HepG2 (cell line): ENCODE data around the gene RUFY2. TPM values are rescaled to one million over a fixed set of nuclear protein-coding genes. Genes with fewer than 3 reads are reported as not detected.
A peak's percentile ranks its signal among the peaks of the same experiment; 100 is the strongest.

Experiments
- CENPX ChIP-seq: sonication (generic); formaldehyde crosslinking; IDR thresholded peaks from 2 replicates; pipeline ENCODE4 v1.9.0; 2021; ENCODE audit warnings: mild to moderate bottlenecking, missing genetic modification reagents, moderate library complexity
- CREM ChIP-seq, 2 experiments: sonication (generic) in 1 of 2; formaldehyde crosslinking in 1 of 2; IDR thresholded peaks; 2 replicates each; pipeline versions ENCODE4 v1.4.0 to v1.6.1; 2016 to 2020; ENCODE audit warnings: antibody characterized with exemption in 1 of 2, mild to moderate bottlenecking in 1 of 2, missing genetic modification reagents in 1 of 2
- DR1 ChIP-seq: sonication (generic); formaldehyde crosslinking; IDR thresholded peaks from 2 replicates; pipeline ENCODE4 v1.8.0; 2021; ENCODE audit warnings: mild to moderate bottlenecking, missing genetic modification reagents, inconsistent platforms
- EED ChIP-seq: sonication (generic); formaldehyde crosslinking; IDR thresholded peaks from 2 replicates; pipeline ENCODE4 v1.5.0; 2020; ENCODE audit warnings: mild to moderate bottlenecking, missing genetic modification reagents
- ELF3 ChIP-seq: IDR thresholded peaks from 2 replicates; pipeline ENCODE4 v1.6.1; 2016; ENCODE audit warnings: missing genetic modification reagents, missing compliant biosample characterization
- FOXK2 ChIP-seq: fragments of 450-650 bp; IDR thresholded peaks from 2 replicates; pipeline ENCODE4 v1.6.1; 2016
- IKZF4 ChIP-seq: sonication (generic); formaldehyde crosslinking; IDR thresholded peaks from 2 replicates; pipeline ENCODE4 v1.5.1; 2020; ENCODE audit warnings: borderline replicate concordance, mild to moderate bottlenecking, low read depth, missing genetic modification reagents; ENCODE audit errors: not compliant biosample characterization
- ISL2 ChIP-seq: sonication (generic); formaldehyde crosslinking; IDR thresholded peaks from 2 replicates; pipeline ENCODE4 v1.5.0; 2020; ENCODE audit warnings: missing genetic modification reagents
- KLF6 ChIP-seq: IDR thresholded peaks from 2 replicates; pipeline ENCODE4 v1.8.0; 2016; ENCODE audit warnings: missing biosample characterization, missing genetic modification reagents
- KLF9 ChIP-seq: IDR thresholded peaks from 2 replicates; pipeline ENCODE4 v1.6.1; 2016; ENCODE audit warnings: low read depth
- MEIS2 ChIP-seq: sonication (generic); formaldehyde crosslinking; IDR thresholded peaks from 2 replicates; pipeline ENCODE4 v1.9.0; 2021; ENCODE audit warnings: mild to moderate bottlenecking, missing genetic modification reagents
- MTF1 ChIP-seq: sonication (generic); formaldehyde crosslinking; IDR thresholded peaks from 2 replicates; pipeline ENCODE4 v1.5.0; 2020; ENCODE audit warnings: missing genetic modification reagents
- PHF20 ChIP-seq: sonication (generic); formaldehyde crosslinking; IDR thresholded peaks from 2 replicates; pipeline ENCODE4 v1.5.0; 2020; ENCODE audit warnings: mild to moderate bottlenecking, missing genetic modification reagents
- PHF5A ChIP-seq: IDR thresholded peaks from one replicate; pipeline ENCODE4 v1.6.1; 2018; ENCODE audit warnings: low read depth, missing genetic modification reagents; ENCODE audit not compliant: unreplicated experiment
- RARG ChIP-seq: sonication (generic); formaldehyde crosslinking; IDR thresholded peaks from 2 replicates; pipeline ENCODE4 v1.4.0; 2020; ENCODE audit warnings: low read depth, mild to moderate bottlenecking, missing genetic modification reagents
- RBM39 ChIP-seq: fragments of 200-400 bp; formaldehyde crosslinking; IDR thresholded peaks from one replicate; pipeline ENCODE4 v1.6.1; 2018; ENCODE audit warnings: antibody characterized with exemption, mild to moderate bottlenecking, low read depth, low read length; ENCODE audit not compliant: poor library complexity, severe bottlenecking
- TMF1 ChIP-seq: sonication (generic); formaldehyde crosslinking; IDR thresholded peaks from 2 replicates; pipeline ENCODE4 v1.8.1; 2022; ENCODE audit warnings: low read depth, missing genetic modification reagents
- ZC3H13 ChIP-seq: sonication (generic); formaldehyde crosslinking; IDR thresholded peaks from 2 replicates; pipeline ENCODE4 v1.8.1; 2023; ENCODE audit warnings: mild to moderate bottlenecking, missing genetic modification reagents, moderate library complexity
- ZNF33A ChIP-seq: sonication (generic); formaldehyde crosslinking; IDR thresholded peaks from 2 replicates; pipeline ENCODE4 v1.5.1; 2020; ENCODE audit warnings: missing genetic modification reagents, mild to moderate bottlenecking, moderate library complexity, borderline replicate concordance
- ZNF558 ChIP-seq: sonication (generic); formaldehyde crosslinking; IDR thresholded peaks from 2 replicates; pipeline ENCODE4 v1.9.0; 2022; ENCODE audit warnings: mild to moderate bottlenecking, missing genetic modification reagents, borderline replicate concordance
- ZNF574 ChIP-seq: sonication (generic); formaldehyde crosslinking; IDR thresholded peaks from 2 replicates; pipeline ENCODE4 v1.4.0; 2020; ENCODE audit warnings: missing genetic modification reagents
- ZNF577 ChIP-seq: sonication (generic); formaldehyde crosslinking; IDR thresholded peaks from 2 replicates; pipeline ENCODE4 v1.4.0; 2020; ENCODE audit warnings: mild to moderate bottlenecking, low read depth, missing genetic modification reagents, borderline replicate concordance
- ZNF615 ChIP-seq: sonication (generic); formaldehyde crosslinking; IDR thresholded peaks from 2 replicates; pipeline ENCODE4 v1.5.0; 2020; ENCODE audit warnings: mild to moderate bottlenecking, missing genetic modification reagents, borderline replicate concordance
- ZNF652 ChIP-seq: IDR thresholded peaks from 2 replicates; pipeline ENCODE4 v1.6.1; 2016; ENCODE audit warnings: low read depth, borderline replicate concordance
- ZNF766 ChIP-seq: sonication (generic); formaldehyde crosslinking; IDR thresholded peaks from 2 replicates; pipeline ENCODE4 v1.5.0; 2020; ENCODE audit warnings: missing genetic modification reagents, borderline replicate concordance
- polyA plus RNA-seq, 8 experiments: library from polyadenylated mRNA; depleted of rRNA in 3 of 8; stranded (reverse) in 7 of 8; unstranded in 1 of 8; fragments of >200 nt; fragmentation: Illumina TruSeq in 4 of 8; extraction: Trizol in 4 of 8; gene quantifications; 2 replicates each; pipeline versions ENCODE4 v1.2.1 to v1.2.3, GENCODE V29; 2011 to 2016; ENCODE audit warnings: low read depth in 4 of 8, missing spikeins in 1 of 8, mixed read lengths in 1 of 8; ENCODE audit not compliant: insufficient read depth in 1 of 8
- total RNA-seq, 5 experiments: library from RNA; depleted of rRNA; stranded (reverse); fragments of >200 nt; fragmentation: Illumina TruSeq; extraction: Trizol; gene quantifications; 2 replicates each; pipeline ENCODE4 v1.2.3, GENCODE V29; 2016; ENCODE audit warnings: low read depth in 1 of 5
- TF ChIP-seq, protein P1 (sequence below): sonication (generic); formaldehyde crosslinking; IDR thresholded peaks from 2 replicates; pipeline ENCODE4 v1.8.0; 2022; ENCODE audit warnings: mild to moderate bottlenecking, missing genetic modification reagents
- TF ChIP-seq, protein P2 (sequence below): sonication (generic); formaldehyde crosslinking; IDR thresholded peaks from 2 replicates; pipeline ENCODE4 v1.4.0; 2020; ENCODE audit warnings: missing genetic modification reagents

The RUFY2 gene
- total and polyA plus RNA-seq, 2 of the 13 experiments (the other 11 are each of a cell fraction or from before 2014, with no cell fraction given): 10.1 to 16.1 TPM

- TF ChIP-seq ZC3H13 (CRISPR knock-in tag) (no peak), PHF20 (CRISPR knock-in tag) (peak; percentile 54; the same call in 1 of the 2 replicates), ZNF766 (CRISPR knock-in tag) (no peak), ZNF652 (CRISPR knock-in tag) (no peak), ZNF577 (CRISPR knock-in tag) (no peak), TMF1 (peak; percentile 28), IKZF4 (CRISPR knock-in tag) (peak; percentile 56), PHF5A (CRISPR knock-in tag) (no peak), FOXK2 (no peak), MTF1 (no peak), ZNF615 (CRISPR knock-in tag) (no peak), DR1 (CRISPR knock-in tag) (peak; percentile 57), EED (CRISPR knock-in tag) (no peak; the same call in 1 of the 2 replicates), KLF9 (no peak), RBM39 (peak; percentile 57), ZNF33A (no peak), RARG (no peak), ZNF574 (peak; percentile 98), MEIS2 (CRISPR knock-in tag) (peak; percentile 74; the same call in 1 of the 2 replicates), ZNF558 (CRISPR knock-in tag) (no peak), ELF3 (CRISPR knock-in tag) (no peak), CENPX (CRISPR knock-in tag) (no peak), ISL2 (peak; percentile 24; the same call in 1 of the 2 replicates), CREM (IDR thresholded peaks at IDR 0.05) (no peak), CREM (CRISPR knock-in tag; IDR thresholded peaks at IDR 0.05) (no peak), KLF6 (CRISPR knock-in tag) (no peak)
- TF ChIP-seq, protein P1, sequence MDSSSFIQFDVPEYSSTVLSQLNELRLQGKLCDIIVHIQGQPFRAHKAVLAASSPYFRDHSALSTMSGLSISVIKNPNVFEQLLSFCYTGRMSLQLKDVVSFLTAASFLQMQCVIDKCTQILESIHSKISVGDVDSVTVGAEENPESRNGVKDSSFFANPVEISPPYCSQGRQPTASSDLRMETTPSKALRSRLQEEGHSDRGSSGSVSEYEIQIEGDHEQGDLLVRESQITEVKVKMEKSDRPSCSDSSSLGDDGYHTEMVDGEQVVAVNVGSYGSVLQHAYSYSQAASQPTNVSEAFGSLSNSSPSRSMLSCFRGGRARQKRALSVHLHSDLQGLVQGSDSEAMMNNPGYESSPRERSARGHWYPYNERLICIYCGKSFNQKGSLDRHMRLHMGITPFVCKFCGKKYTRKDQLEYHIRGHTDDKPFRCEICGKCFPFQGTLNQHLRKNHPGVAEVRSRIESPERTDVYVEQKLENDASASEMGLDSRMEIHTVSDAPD (CRISPR knock-in tag): no peak
- TF ChIP-seq, protein P2, sequence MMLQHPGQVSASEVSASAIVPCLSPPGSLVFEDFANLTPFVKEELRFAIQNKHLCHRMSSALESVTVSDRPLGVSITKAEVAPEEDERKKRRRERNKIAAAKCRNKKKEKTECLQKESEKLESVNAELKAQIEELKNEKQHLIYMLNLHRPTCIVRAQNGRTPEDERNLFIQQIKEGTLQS (CRISPR knock-in tag): no peak
These were observed at the start of gene RUFY2 (continued) for GRCh38 chr10:68406815-68407548.
